WTC11 (cell line): Measurements from ENCODE around the gene LDLRAD3. TPM values are rescaled to one million over a fixed set of nuclear protein-coding genes. Genes with fewer than 3 reads are reported as not detected.

Experiments
- ATAC-seq: fragments of 200-7000 bp; cut with Tn5 transposase; 2 replicates; pipeline ENCODE4 v1.10.0; 2021; ENCODE audit warnings: mild to moderate bottlenecking, moderate library complexity
- CTCF ChIA-PET: fragments of 300-600 bp; sonication (Branson Sonifier 250); formaldehyde crosslinking; loops from one replicate; lab custom pipeline; 2021; ENCODE audit warnings: antibody characterized with exemption; lab: Charles Lee
- POLR2A ChIA-PET: fragments of 350-600 bp; sonication (Branson Sonifier 250); formaldehyde crosslinking; loops from one replicate; lab custom pipeline; 2021; ENCODE audit warnings: antibody characterized with exemption; lab: Charles Lee
- DNase-seq: peaks from one replicate; pipeline ENCODE4 v3.0.0; 2021; ENCODE audit warnings: low spot score
- H3K27ac Mint-ChIP-seq: 2 replicates; pipeline ENCODE4 v1.8.0; 2021; ENCODE audit warnings: mixed read lengths
- H3K27me3 Mint-ChIP-seq: 2 replicates; pipeline ENCODE4 v1.8.0; 2021; ENCODE audit warnings: low read depth, mild to moderate bottlenecking, moderate library complexity, mixed read lengths
- H3K36me3 Mint-ChIP-seq: 2 replicates; pipeline ENCODE4 v1.8.0; 2021; ENCODE audit warnings: mixed read lengths
- H3K4me1 Mint-ChIP-seq: 2 replicates; pipeline ENCODE4 v1.8.0; 2022; ENCODE audit warnings: mixed read lengths
- H3K4me3 Mint-ChIP-seq: 2 replicates; pipeline ENCODE4 v1.8.0; 2021; ENCODE audit warnings: mild to moderate bottlenecking, moderate library complexity, mixed read lengths
- H3K9me3 Mint-ChIP-seq: 2 replicates; pipeline ENCODE4 v1.8.0; 2021; ENCODE audit warnings: mixed read lengths
- CBFB ChIP-seq: sonication (generic); formaldehyde crosslinking; IDR thresholded peaks from 2 replicates; pipeline ENCODE4 v1.8.1; 2022; ENCODE audit warnings: mild to moderate bottlenecking, low read depth, missing genetic modification reagents
- E2F4 ChIP-seq: sonication (generic); formaldehyde crosslinking; IDR thresholded peaks from 2 replicates; pipeline ENCODE4 v1.8.1; 2022; ENCODE audit warnings: low read depth, mild to moderate bottlenecking, moderate library complexity, missing genetic modification reagents, borderline replicate concordance
- ELF4 ChIP-seq: sonication (generic); formaldehyde crosslinking; IDR thresholded peaks from 2 replicates; pipeline ENCODE4 v1.8.1; 2022; ENCODE audit warnings: low read depth, mild to moderate bottlenecking, moderate library complexity, missing genetic modification reagents
- ESRRA ChIP-seq: sonication (generic); formaldehyde crosslinking; IDR thresholded peaks from 2 replicates; pipeline ENCODE4 v1.8.1; 2022; ENCODE audit warnings: mild to moderate bottlenecking, missing genetic modification reagents, borderline replicate concordance
- ETV6 ChIP-seq: sonication (generic); formaldehyde crosslinking; IDR thresholded peaks from 2 replicates; pipeline ENCODE4 v1.8.1; 2022; ENCODE audit warnings: mild to moderate bottlenecking, missing genetic modification reagents
- GRHL2 ChIP-seq: fragments of 250-450 bp; sonication (Bioruptor Pico); IDR thresholded peaks from 2 replicates; pipeline ENCODE4 v1.8.0; 2022; ENCODE audit warnings: mild to moderate bottlenecking, moderate library complexity; ENCODE audit not compliant: insufficient replicate concordance, severe bottlenecking
- IRF2 ChIP-seq: sonication (generic); formaldehyde crosslinking; IDR thresholded peaks from 2 replicates; pipeline ENCODE4 v1.8.0; 2022; ENCODE audit warnings: low read depth, missing genetic modification reagents, borderline replicate concordance
- JAZF1 ChIP-seq: fragments of 250-450 bp; sonication (Bioruptor Pico); IDR thresholded peaks from 2 replicates; pipeline ENCODE4 v1.9.0; 2021; ENCODE audit warnings: moderate library complexity, mild to moderate bottlenecking, inconsistent platforms
- JUN ChIP-seq: sonication (generic); formaldehyde crosslinking; IDR thresholded peaks from 2 replicates; pipeline ENCODE4 v1.8.0; 2023; ENCODE audit warnings: mild to moderate bottlenecking, missing genetic modification reagents
- KAT7 ChIP-seq: sonication (generic); formaldehyde crosslinking; IDR thresholded peaks from 2 replicates; pipeline ENCODE4 v1.8.1; 2023; ENCODE audit warnings: missing genetic modification reagents, mild to moderate bottlenecking, borderline replicate concordance
- SMAD3 ChIP-seq: sonication (generic); formaldehyde crosslinking; IDR thresholded peaks from 2 replicates; pipeline ENCODE4 v1.8.0; 2022; ENCODE audit warnings: missing genetic modification reagents, mild to moderate bottlenecking, borderline replicate concordance
- ZNF121 ChIP-seq: sonication (generic); formaldehyde crosslinking; IDR thresholded peaks from 2 replicates; pipeline ENCODE4 v1.8.0; 2023; ENCODE audit warnings: missing genetic modification reagents
- ZNF219 ChIP-seq: sonication (generic); formaldehyde crosslinking; IDR thresholded peaks from 2 replicates; pipeline ENCODE4 v1.8.0; 2023; ENCODE audit warnings: missing genetic modification reagents, mild to moderate bottlenecking, borderline replicate concordance
- ZNF416 ChIP-seq: fragments of 250-450 bp; sonication (Bioruptor Pico); IDR thresholded peaks from 2 replicates; pipeline ENCODE4 v1.9.0; 2021; ENCODE audit warnings: mild to moderate bottlenecking, inconsistent platforms
- total RNA-seq: library from RNA; stranded (reverse); gene quantifications from 3 replicates; pipeline ENCODE4 v1.2.3, GENCODE V29; 2021
- TF ChIP-seq, protein P1 (sequence below): sonication (generic); formaldehyde crosslinking; IDR thresholded peaks from 2 replicates; pipeline ENCODE4 v1.8.1; 2023; ENCODE audit warnings: mild to moderate bottlenecking, missing genetic modification reagents, borderline replicate concordance
- TF ChIP-seq, protein P2 (sequence below): sonication (generic); formaldehyde crosslinking; IDR thresholded peaks from 2 replicates; pipeline ENCODE4 v1.8.1; 2023; ENCODE audit warnings: mild to moderate bottlenecking, missing genetic modification reagents, moderate library complexity
- TF ChIP-seq, protein P3 (sequence below): sonication (generic); formaldehyde crosslinking; IDR thresholded peaks from 2 replicates; pipeline ENCODE4 v1.8.1; 2022; ENCODE audit warnings: mild to moderate bottlenecking, missing genetic modification reagents, moderate library complexity, borderline replicate concordance
- TF ChIP-seq, protein P4 (sequence below): sonication (generic); formaldehyde crosslinking; IDR thresholded peaks from 2 replicates; pipeline ENCODE4 v1.8.0; 2023; ENCODE audit warnings: mild to moderate bottlenecking, missing genetic modification reagents

LDLRAD3 gene
- total RNA-seq, 1 experiment from 2014 or later: 14.5 TPM

DNA sequence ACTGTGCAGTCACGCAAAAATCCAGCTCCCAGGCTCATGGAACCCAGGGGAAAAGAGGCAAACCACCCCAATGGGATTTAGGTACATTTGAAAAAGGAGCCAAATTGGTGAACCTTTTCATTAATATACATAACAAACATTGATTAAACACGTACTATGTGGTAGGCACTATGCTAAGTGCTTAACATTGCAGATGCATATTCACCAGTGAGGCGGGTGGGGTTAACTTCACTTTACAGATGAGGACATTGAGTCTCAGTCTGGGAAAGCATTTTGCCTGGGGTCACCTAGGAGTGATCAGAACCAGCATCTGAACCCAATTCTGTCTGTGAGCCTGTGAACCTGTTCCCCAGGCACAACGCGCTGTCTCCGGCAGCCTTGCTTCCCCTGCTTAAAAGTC is 199.0 kb downstream of the LDLRAD3 start (continued):
- TF ChIP-seq GRHL2 (CRISPR knock-in tag) (no peak), ETV6 (CRISPR knock-in tag) (no peak), CBFB (CRISPR knock-in tag) (no peak), ELF4 (CRISPR knock-in tag) (no peak), ZNF416 (CRISPR knock-in tag) (no peak), JUN (CRISPR knock-in tag) (no peak)

DNA sequence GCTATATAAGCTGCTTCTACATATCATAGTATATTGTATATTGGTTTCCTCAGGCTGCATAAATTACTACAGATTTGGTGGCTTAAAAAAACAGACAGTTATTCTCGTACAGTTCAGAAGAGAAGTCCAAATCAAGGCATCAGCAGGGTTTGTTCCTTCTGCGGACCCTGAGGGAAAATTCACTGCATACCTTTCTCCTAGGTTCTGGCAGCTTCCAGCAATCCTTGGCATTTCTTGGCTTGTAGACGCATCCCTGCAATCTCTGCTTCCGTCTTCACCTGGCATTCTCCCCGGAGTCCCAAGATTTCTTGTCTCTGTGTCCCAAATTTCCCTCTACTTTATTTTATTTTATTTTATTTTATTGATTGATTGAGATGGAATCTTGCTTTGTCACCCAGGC is 202.6 kb downstream of the LDLRAD3 start:
- no peak overlapping the region for H3K27ac Mint-ChIP-seq
- POLR2A ChIA-PET: no interaction called here
- ATAC-seq (no peak), DNase-seq (no peak)
- H3K36me3 Mint-ChIP-seq: peaks cover 16% of the 10 kb centered on the region
- TF ChIP-seq JAZF1 (CRISPR knock-in tag): no peak
- TF ChIP-seq ZNF121 (CRISPR knock-in tag): no peak
- no peak for TF ChIP-seq KAT7 (CRISPR knock-in tag)
- TF ChIP-seq, protein P1, sequence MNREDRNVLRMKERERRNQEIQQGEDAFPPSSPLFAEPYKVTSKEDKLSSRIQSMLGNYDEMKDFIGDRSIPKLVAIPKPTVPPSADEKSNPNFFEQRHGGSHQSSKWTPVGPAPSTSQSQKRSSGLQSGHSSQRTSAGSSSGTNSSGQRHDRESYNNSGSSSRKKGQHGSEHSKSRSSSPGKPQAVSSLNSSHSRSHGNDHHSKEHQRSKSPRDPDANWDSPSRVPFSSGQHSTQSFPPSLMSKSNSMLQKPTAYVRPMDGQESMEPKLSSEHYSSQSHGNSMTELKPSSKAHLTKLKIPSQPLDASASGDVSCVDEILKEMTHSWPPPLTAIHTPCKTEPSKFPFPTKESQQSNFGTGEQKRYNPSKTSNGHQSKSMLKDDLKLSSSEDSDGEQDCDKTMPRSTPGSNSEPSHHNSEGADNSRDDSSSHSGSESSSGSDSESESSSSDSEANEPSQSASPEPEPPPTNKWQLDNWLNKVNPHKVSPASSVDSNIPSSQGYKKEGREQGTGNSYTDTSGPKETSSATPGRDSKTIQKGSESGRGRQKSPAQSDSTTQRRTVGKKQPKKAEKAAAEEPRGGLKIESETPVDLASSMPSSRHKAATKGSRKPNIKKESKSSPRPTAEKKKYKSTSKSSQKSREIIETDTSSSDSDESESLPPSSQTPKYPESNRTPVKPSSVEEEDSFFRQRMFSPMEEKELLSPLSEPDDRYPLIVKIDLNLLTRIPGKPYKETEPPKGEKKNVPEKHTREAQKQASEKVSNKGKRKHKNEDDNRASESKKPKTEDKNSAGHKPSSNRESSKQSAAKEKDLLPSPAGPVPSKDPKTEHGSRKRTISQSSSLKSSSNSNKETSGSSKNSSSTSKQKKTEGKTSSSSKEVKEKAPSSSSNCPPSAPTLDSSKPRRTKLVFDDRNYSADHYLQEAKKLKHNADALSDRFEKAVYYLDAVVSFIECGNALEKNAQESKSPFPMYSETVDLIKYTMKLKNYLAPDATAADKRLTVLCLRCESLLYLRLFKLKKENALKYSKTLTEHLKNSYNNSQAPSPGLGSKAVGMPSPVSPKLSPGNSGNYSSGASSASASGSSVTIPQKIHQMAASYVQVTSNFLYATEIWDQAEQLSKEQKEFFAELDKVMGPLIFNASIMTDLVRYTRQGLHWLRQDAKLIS (CRISPR knock-in tag): no peak
- no peak for TF ChIP-seq ZNF416 (CRISPR knock-in tag)
- TF ChIP-seq IRF2: no peak
- TF ChIP-seq, protein P2, sequence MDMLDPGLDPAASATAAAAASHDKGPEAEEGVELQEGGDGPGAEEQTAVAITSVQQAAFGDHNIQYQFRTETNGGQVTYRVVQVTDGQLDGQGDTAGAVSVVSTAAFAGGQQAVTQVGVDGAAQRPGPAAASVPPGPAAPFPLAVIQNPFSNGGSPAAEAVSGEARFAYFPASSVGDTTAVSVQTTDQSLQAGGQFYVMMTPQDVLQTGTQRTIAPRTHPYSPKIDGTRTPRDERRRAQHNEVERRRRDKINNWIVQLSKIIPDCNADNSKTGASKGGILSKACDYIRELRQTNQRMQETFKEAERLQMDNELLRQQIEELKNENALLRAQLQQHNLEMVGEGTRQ (CRISPR knock-in tag): no peak
- no peak for TF ChIP-seq E2F4
- no peak for TF ChIP-seq GRHL2 (CRISPR knock-in tag)
- no peak for TF ChIP-seq ZNF219 (CRISPR knock-in tag)
- no peak for TF ChIP-seq SMAD3 (CRISPR knock-in tag)
- TF ChIP-seq ESRRA (CRISPR knock-in tag): no peak
- TF ChIP-seq, protein P3, sequence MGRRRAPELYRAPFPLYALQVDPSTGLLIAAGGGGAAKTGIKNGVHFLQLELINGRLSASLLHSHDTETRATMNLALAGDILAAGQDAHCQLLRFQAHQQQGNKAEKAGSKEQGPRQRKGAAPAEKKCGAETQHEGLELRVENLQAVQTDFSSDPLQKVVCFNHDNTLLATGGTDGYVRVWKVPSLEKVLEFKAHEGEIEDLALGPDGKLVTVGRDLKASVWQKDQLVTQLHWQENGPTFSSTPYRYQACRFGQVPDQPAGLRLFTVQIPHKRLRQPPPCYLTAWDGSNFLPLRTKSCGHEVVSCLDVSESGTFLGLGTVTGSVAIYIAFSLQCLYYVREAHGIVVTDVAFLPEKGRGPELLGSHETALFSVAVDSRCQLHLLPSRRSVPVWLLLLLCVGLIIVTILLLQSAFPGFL (CRISPR knock-in tag): no peak
- TF ChIP-seq, protein P4, sequence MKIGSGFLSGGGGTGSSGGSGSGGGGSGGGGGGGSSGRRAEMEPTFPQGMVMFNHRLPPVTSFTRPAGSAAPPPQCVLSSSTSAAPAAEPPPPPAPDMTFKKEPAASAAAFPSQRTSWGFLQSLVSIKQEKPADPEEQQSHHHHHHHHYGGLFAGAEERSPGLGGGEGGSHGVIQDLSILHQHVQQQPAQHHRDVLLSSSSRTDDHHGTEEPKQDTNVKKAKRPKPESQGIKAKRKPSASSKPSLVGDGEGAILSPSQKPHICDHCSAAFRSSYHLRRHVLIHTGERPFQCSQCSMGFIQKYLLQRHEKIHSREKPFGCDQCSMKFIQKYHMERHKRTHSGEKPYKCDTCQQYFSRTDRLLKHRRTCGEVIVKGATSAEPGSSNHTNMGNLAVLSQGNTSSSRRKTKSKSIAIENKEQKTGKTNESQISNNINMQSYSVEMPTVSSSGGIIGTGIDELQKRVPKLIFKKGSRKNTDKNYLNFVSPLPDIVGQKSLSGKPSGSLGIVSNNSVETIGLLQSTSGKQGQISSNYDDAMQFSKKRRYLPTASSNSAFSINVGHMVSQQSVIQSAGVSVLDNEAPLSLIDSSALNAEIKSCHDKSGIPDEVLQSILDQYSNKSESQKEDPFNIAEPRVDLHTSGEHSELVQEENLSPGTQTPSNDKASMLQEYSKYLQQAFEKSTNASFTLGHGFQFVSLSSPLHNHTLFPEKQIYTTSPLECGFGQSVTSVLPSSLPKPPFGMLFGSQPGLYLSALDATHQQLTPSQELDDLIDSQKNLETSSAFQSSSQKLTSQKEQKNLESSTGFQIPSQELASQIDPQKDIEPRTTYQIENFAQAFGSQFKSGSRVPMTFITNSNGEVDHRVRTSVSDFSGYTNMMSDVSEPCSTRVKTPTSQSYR (CRISPR knock-in tag): no peak
- peaks cover 34% of the 10 kb centered on the region for H3K4me1 Mint-ChIP-seq
- H3K9me3 Mint-ChIP-seq: 0 out of 2 replicates have a peak, but pooled peaks cover 6% of the 10 kb centered on the region
- H3K27me3 Mint-ChIP-seq: no peaks in the 10 kb centered on the region
- CTCF ChIA-PET: no interaction called here
- H3K4me3 Mint-ChIP-seq: no peak overlapping the region
